K562 (cell line): ENCODE data around the gene POLR1C. TPM values are rescaled to one million over a fixed set of nuclear protein-coding genes. Genes with fewer than 3 reads are reported as not detected.
"Not testable (repeated sequence)": the region's sequence is repeated elsewhere in the genome, so short reads cannot be mapped to it uniquely, and the experiment has no call there.

ENCODE experiments used
- ATAC-seq: fragments of 200-7000 bp; cut with Tn5 transposase; 3 replicates; pipeline ENCODE4 v1.9.1; 2020; ENCODE audit warnings: moderate library complexity
- BruUV-seq: library from RNA; stranded (reverse); fragments of 400-500 nt; replicated peaks from 2 replicates; lab custom pipeline; 2021; lab: Mats Ljungman, UMichigan
- CTCF ChIA-PET: fragments of 300-600 bp; formaldehyde crosslinking; extraction: SDS; loops from one replicate; lab custom pipeline; 2021; ENCODE audit warnings: low intra/inter-chr PET ratio; lab: Yijun Ruan, JAX
- POLR2A ChIA-PET: fragments of 300-600, 350-650 bp; sonication (Branson Sonifier 250); formaldehyde crosslinking; extraction: SDS; loops from one replicate; lab custom pipeline; 2021; ENCODE audit warnings: antibody characterized with exemption, inconsistent platforms; lab: Yijun Ruan, JAX
- DNase-seq, 4 experiments: peaks; one replicate each; pipeline versions ENCODE4 v3.0.0 to v3.0.0-alpha.2; 2011 to 2018; ENCODE audit warnings: low spot score in 3 of 4, mixed read lengths in 3 of 4; ENCODE audit errors: extremely low read depth in 1 of 4
- FAIRE-seq: peaks from 2 replicates; lab custom pipeline; 2011; peaks lifted over from hg19 to GRCh38; lab: Jason Lieb, UNC
- H2AFZ ChIP-seq: 2 replicates; pipeline ENCODE4 v1.6.0; 2011; ENCODE audit warnings: low read depth, low read length, control low read depth, inconsistent platforms
- H3K27ac ChIP-seq: fragments of 200-600 bp; 3 replicates; pipeline ENCODE4 v1.8.0; 2011; ENCODE audit warnings: low read depth, mild to moderate bottlenecking, control low read depth, inconsistent platforms, low read length, moderate library complexity, mixed read lengths; ENCODE audit errors: extremely low read depth
- H3K27me3 ChIP-seq, 2 experiments: fragments of 300-600 bp in 1 of 2; 2 replicates in 1 of 2; 3 replicates in 1 of 2; pipeline versions ENCODE4 v1.6.0 to v1.8.0; 2011; ENCODE audit warnings: inconsistent platforms in 2 of 2, low read length in 2 of 2, mild to moderate bottlenecking in 1 of 2, mixed read lengths in 1 of 2, moderate library complexity in 1 of 2; ENCODE audit not compliant: control insufficient read depth in 2 of 2, insufficient read depth in 2 of 2
- H3K36me3 ChIP-seq: fragments of 300-600 bp; 3 replicates; pipeline ENCODE4 v1.8.0; 2011; ENCODE audit warnings: mild to moderate bottlenecking, low read length, inconsistent platforms; ENCODE audit not compliant: control insufficient read depth, insufficient read depth
- H3K4me1 ChIP-seq, 2 experiments: fragments of 200-600 bp in 1 of 2; replicated peaks in 1 of 2; 2 replicates in 1 of 2; 3 replicates in 1 of 2; pipeline versions ENCODE4 v1.5.1 to v1.8.0; 2011; ENCODE audit warnings: inconsistent platforms in 2 of 2, low read length in 2 of 2, mild to moderate bottlenecking in 1 of 2, mixed read lengths in 1 of 2, moderate library complexity in 1 of 2; ENCODE audit not compliant: control insufficient read depth in 2 of 2, insufficient read depth in 2 of 2
- H3K4me2 ChIP-seq: 2 replicates; pipeline ENCODE4 v1.6.1; 2011; ENCODE audit warnings: low read length, control low read depth, inconsistent platforms, mixed read lengths; ENCODE audit not compliant: insufficient read depth
- H3K4me3 ChIP-seq: fragments of 200-600 bp; sonication (generic), shearing (Covaris generic); 2 replicates; pipeline ENCODE4 v1.5.1; 2016; ENCODE audit warnings: control low read depth, inconsistent platforms
- H3K79me2 ChIP-seq: fragments of 200-600 bp; 3 replicates; pipeline ENCODE4 v1.8.0; 2011; ENCODE audit warnings: low read length, inconsistent platforms; ENCODE audit not compliant: control insufficient read depth, insufficient read depth
- H3K9ac ChIP-seq, 2 experiments: 2 replicates each; pipeline versions ENCODE4 v1.6.0 to v1.6.1; 2011; ENCODE audit warnings: low read depth in 2 of 2, low read length in 2 of 2, control low read depth in 1 of 2, inconsistent platforms in 1 of 2, mild to moderate bottlenecking in 1 of 2, mixed read lengths in 1 of 2; ENCODE audit not compliant: insufficient read depth in 1 of 2
- H3K9me1 ChIP-seq: one replicate; pipeline ENCODE4 v1.6.0; 2011; ENCODE audit warnings: inconsistent platforms, mild to moderate bottlenecking, low read length, moderate library complexity; ENCODE audit not compliant: control insufficient read depth, insufficient read depth
- H3K9me3 ChIP-seq: replicated peaks from 2 replicates; pipeline ENCODE4 v1.5.1; 2011; ENCODE audit warnings: low read depth, low read length, inconsistent platforms; ENCODE audit not compliant: control insufficient read depth, insufficient read depth
- H4K20me1 ChIP-seq: replicated peaks from 2 replicates; pipeline ENCODE4 v1.6.1; 2011; ENCODE audit warnings: low read length, inconsistent platforms, mixed read lengths; ENCODE audit not compliant: control insufficient read depth, insufficient read depth
- POLR2G ChIP-seq: fragments of 200-400 bp; formaldehyde crosslinking; IDR thresholded peaks from 2 replicates; pipeline ENCODE4 v1.6.1; 2017; ENCODE audit warnings: low read depth, mild to moderate bottlenecking, antibody characterized with exemption, low read length, moderate library complexity
- RBFOX2 ChIP-seq: fragments of 200-400 bp; formaldehyde crosslinking; IDR thresholded peaks from 2 replicates; pipeline ENCODE4 v1.6.1; 2017; ENCODE audit warnings: low read depth, mild to moderate bottlenecking, low read length, moderate library complexity
- ZBTB33 ChIP-seq: sonication (generic); formaldehyde crosslinking; IDR thresholded peaks from 2 replicates; pipeline ENCODE4 v1.8.1; 2023; ENCODE audit warnings: mild to moderate bottlenecking, missing genetic modification reagents
- WGBS: fragments of 100-300 bp; shearing (Covaris generic); methylation state at CpG from one replicate; pipeline ENCODE4 v1.1.6; 2016; ENCODE audit warnings: low coverage, mixed read lengths; ENCODE audit not compliant: insufficient coverage; ENCODE audit errors: missing lambda C conversion rate; 5-methylcytosine and 5-hydroxymethylcytosine counted together
- in situ Hi-C: fragments of 300-500 bp; cut with MboI; formaldehyde crosslinking; loops from 4 replicates; pipeline ENCODE4 v1.15.0; 2018; ENCODE audit warnings: inconsistent platforms, mixed read lengths
- intact Hi-C: fragments of 100-400 bp; cut with micrococcal nuclease; formaldehyde crosslinking; loops from 2 replicates; pipeline ENCODE4 v1.14.2; 2022
- polyA plus RNA-seq, 8 experiments: library from polyadenylated mRNA; depleted of rRNA in 4 of 8; stranded (reverse) in 5 of 8; unstranded in 3 of 8; fragments of >200 nt; fragmentation: Nextera tagmentation in 2 of 8; fragmentation: Illumina TruSeq in 1 of 8; extraction: Ambion mirVana in 2 of 8; extraction: Trizol in 1 of 8; gene quantifications; 2 replicates each; pipeline versions ENCODE4 v1.2.1 to v1.2.3, GENCODE V29; 2011 to 2014; ENCODE audit warnings: inconsistent platforms in 1 of 8, missing spikeins in 1 of 8
- total RNA-seq, 7 experiments: library from RNA; depleted of rRNA in 6 of 7; stranded (reverse); fragments of >200 nt in 6 of 7; fragmentation: Illumina TruSeq in 2 of 7; extraction: Trizol in 2 of 7; gene quantifications; 2 replicates each; pipeline versions ENCODE4 v1.2.1 to v1.2.3, GENCODE V29; 2011 to 2021; ENCODE audit warnings: low replicate concordance in 1 of 7

The POLR1C gene
- total and polyA plus RNA-seq, 9 of the 15 experiments (the other 6 are each of a cell fraction or from before 2014, with no cell fraction given), result 83.5 to 429 (median 120) TPM

GRCh38 chr6:43538986-43539385 is 22.1 kb downstream of the POLR1C start:
- TF ChIP-seq RBFOX2, result 0 out of 2 replicates have a peak, but pooled peaks have one; percentile 14
- peak; percentile 10; the same call in 1 of the 2 replicates for TF ChIP-seq POLR2G
- H3K27ac ChIP-seq, H3K27me3 ChIP-seq, CTCF ChIA-PET, FAIRE-seq, H3K4me1 ChIP-seq, H3K9me1 ChIP-seq, H3K9me3 ChIP-seq, H3K9ac ChIP-seq, H3K4me2 ChIP-seq, BruUV-seq, H2AFZ ChIP-seq, H3K79me2 ChIP-seq, DNase-seq, intact Hi-C loops, H4K20me1 ChIP-seq, H3K4me3 ChIP-seq, ATAC-seq, in situ Hi-C loops: not testable (repeated sequence)
- H3K36me3 ChIP-seq, result peaks cover 87% of the 10 kb centered on the region
- 94% methylated on average over 11 of the region's 17 CpGs for WGBS
- POLR2A ChIA-PET, result interaction anchor here (0.6 to 3.7 kb wide), 3 partner anchors 13 to 318 kb away, joined by 4 to 21 read pairs (median 6); no protein-coding TSS in a partner anchor

GRCh38 chr6:43539409-43539808 is 22.5 kb downstream of the POLR1C start:
- H3K4me1 ChIP-seq, BruUV-seq, H3K4me2 ChIP-seq, H3K9me1 ChIP-seq, ATAC-seq, FAIRE-seq, CTCF ChIA-PET, H3K79me2 ChIP-seq, H3K27ac ChIP-seq, H4K20me1 ChIP-seq, H3K4me3 ChIP-seq, H3K9ac ChIP-seq, DNase-seq, H3K9me3 ChIP-seq, H3K27me3 ChIP-seq, in situ Hi-C loops, intact Hi-C loops, H2AFZ ChIP-seq: not testable (repeated sequence)
- POLR2A ChIA-PET, result interaction anchor here (0.6 to 3.7 kb wide), 3 partner anchors 14 to 319 kb away, joined by 4 to 21 read pairs (median 6); no protein-coding TSS in a partner anchor
- TF ChIP-seq RBFOX2 (peak; percentile 37; the same call in 1 of the 2 replicates), POLR2G (peak; percentile 53; the same call in 1 of the 2 replicates), ZBTB33 (CRISPR knock-in tag) (peak; percentile 29; the same call in 1 of the 2 replicates)
- peaks cover 86% of the 10 kb centered on the region for H3K36me3 ChIP-seq
- 93% methylated on average over 16 of the region's 20 CpGs for WGBS
